HUDEP-2 (cell line): ENCODE results near the gene EPB42.
"Not testable (repeated sequence)": the region's sequence is repeated elsewhere in the genome, so short reads cannot be mapped to it uniquely, and the experiment has no call there.

Source experiments
- DNase-seq, 76 experiments: peaks; one replicate each; lab custom pipeline; 2025; ENCODE audit not compliant: unreplicated experiment in 76 of 76; lab: John Stamatoyannopoulos, UW

The EPB42 gene

DNA sequence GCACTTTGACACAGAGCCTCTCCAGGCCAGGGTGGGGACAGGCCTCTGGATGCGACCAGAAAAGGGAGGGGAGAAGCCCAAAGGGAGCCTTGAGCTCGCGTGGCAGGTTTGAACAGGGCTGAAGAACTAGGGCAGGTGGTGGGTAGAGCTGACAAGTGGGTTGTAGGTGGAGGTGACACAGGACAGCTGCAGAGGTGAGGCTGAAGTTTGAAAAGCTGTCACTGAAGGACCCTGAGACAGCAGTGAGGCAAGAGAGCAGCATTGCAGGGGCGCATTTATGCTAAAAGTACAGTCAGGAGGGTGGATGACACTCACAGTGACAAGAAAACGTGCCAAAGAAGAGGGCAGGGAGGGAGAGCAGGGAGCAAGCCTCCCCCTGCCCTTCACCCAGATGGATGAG, 21.8 kb upstream of the EPB42 start:
- no peak for DNase-seq

DNA sequence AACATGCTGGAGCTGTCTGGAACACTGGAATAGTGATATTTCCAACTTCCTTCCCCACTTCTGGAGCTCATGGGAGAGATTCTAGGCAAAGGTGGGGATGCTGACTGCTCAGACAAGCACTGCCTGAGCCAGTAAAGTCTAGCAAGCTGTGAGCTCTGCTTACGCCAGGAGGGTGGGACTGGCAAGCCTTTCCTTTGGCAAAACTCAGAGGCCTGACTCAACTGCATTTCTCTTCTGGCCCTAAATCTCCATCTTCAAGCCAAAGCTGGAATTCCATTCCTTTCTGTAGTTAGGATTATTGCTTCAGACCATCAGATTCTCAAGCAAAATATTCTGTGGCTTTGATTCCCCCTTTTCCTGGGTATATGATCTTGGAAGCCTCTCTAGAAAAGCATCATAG, 20.3 kb upstream of the EPB42 start:
- no peak for DNase-seq

DNA sequence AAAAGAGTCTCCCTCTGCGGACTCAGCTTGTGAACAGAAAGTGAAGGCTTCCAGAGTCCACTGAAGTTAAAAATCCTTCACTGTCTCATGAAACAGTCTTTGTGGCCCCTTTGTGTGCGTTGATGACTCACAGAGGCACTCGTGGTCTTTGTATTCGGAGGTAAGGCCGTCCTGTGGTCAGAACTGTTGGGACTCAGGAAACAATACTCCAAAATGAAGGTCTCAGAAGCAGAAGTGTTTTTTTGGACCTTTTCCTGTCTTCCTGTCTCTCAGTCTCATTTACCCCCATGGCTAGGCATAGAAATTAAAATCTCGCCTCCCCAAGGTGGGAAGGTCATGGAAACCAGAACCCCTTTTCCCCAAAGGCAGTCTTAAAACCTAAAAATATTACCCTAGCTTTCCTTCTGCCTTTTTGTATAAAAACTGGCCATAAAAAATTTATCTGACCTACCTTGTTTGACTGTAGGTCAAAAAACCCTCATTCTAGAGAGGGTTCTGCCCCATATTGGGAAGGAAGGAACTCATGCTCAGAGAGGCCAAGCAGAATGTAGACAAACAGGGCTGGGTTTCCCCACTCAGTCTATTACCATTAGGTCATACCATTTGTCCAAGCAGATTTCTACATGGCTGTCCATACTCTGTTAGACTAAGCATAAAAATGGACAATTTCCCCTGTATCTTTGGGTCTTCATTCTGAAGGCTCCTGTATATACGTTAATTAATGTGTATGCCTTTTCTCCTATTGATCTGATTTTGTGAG, 19.1 kb upstream of the EPB42 start:
- DNase-seq: no peak

DNA sequence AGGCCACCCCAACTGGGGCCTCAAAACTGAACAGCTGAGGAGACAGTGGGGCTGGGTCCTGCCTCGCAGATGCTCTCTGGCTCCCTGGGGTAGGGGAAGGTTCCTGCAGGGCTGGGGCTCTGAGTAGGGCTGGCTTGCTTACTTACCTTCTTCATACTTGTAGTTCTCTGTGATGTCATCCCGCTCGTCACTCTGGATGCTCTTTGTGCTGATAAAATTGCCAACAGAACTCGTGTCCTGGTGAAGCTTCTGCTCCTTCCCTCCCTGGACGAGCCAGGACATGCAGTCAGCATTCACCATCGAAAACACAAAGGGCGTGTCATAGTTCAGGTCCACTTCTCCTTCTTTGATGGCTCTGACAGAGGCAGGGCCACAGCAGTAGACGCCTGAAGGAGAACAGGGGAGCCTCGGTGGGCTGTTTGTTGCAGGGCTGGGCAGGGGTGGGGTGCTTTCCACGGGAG, 17.9 kb upstream of the EPB42 start:
- DNase-seq: no peak

DNA sequence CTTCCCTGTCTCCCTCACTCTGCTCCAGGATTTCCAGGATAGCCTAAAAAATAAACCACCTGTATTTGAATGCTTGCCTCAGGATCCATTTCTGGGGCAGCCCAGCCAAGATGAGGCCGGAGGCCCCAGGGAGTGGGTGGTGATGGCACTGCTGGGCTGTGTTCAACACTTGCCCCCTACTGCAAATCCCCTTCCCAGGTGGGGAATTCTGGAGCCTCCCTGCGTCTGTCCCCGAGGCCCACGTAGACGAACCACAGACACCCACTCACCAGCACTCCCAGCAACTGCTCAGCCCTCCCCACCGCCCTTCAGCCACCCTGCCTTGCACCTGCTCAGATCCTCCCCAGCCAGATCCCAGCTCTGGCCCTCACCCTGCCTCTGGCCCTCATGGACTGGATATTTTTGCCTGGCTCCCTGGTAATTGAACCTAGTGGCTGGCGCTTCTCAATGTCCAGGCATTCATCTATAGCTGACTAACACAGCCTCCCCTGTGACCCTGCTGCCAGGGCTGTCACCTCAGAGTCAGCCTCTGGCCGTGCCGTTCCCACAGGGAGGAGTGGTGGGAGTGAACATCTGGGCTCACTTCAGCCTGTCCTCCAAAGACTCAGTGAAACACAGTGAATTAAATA, 17.1 kb upstream of the EPB42 start:
- no peak for DNase-seq

DNA sequence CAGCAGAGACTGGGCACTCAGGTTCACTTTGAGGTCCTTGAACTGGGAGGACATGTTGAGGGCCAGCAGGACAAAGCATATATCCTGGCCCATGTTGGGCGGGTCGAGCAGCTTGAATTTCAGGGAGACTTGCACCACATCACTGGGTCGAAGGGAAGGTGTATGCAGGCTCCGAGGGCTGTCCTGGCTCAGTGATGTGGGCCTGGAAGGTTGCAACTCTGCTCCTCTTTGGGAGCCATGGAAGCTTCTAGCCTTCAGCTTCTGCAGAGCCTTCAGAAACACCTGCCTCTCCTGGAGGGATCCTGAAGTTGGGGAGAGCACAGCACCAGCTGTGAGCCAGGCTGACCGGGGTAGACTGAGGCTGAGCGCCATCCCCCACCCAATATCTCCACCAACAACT, 14.7 kb upstream of the EPB42 start:
- no peak for DNase-seq

DNA sequence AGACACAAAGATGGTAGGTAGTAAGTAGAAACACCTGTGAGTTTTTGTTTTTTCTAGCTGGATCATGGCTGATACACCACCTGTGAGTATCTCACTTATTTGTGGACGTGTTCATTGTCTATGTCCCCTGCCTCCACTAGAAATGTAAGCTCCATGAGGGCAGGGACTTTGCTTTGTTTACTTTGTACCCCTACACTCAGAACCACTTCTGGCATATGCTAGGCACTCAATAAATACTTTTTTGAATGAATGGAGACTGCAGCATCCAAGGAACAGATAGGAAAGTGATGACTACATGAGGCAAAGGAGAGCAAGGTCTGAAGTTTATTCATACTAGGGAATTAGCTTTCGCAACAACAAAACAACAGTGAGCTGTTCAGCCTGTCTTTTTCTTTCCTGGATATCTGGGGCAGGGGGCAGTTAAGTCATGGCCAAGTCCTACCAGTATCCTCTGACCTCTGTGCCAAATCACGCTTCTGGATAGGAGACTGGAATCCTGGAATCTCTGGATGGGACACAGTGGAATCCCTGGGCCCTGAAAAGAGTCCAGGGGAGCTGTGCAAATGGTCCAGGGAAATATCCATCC, 11.6 kb upstream of the EPB42 start:
- no peak for DNase-seq

DNA sequence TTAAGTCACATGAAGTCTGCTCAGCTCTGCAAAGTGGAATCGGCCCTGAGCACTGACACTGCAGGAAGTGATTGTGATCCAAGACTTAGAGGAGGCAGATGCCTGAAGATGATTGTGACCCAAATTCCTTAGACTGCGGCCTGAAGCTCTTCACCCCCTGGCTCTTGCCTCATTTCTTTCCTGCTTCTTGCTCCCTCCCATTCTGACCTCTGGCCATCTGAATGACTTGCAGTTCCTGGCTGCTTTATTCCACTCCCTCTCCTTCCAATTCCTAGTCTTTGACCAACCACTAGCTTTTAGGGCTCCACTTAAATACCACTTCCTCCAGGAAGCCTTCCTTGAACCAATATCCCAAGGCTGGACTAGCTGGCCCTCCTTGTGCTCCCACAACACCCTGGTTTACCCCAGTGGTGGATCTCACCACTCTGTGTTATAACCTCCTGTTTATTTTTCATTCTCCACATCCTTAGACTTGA, 9.9 kb upstream of the EPB42 start:
- peak in 1 of 76 experiments; percentile 9 for DNase-seq

DNA sequence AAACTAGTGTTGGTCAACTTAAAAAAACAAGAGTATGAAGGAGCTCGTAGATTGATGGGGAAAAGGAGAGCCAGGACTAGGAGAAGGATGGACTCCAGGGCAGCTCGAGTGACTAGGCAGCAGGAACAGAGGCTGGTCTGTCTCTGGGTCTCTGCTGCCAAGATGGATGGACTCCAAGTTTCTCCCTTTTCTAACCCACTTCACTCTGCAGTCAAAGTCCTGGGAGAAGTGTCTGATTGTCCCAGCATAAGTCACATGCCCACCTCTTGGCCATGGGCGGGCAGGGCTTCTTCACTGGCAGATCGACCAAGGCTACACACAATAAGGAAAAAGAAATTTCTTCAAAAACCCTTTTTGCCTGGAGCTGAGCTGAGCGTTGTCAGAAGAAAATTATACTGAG, 9.2 kb upstream of the EPB42 start:
- no peak for DNase-seq

DNA sequence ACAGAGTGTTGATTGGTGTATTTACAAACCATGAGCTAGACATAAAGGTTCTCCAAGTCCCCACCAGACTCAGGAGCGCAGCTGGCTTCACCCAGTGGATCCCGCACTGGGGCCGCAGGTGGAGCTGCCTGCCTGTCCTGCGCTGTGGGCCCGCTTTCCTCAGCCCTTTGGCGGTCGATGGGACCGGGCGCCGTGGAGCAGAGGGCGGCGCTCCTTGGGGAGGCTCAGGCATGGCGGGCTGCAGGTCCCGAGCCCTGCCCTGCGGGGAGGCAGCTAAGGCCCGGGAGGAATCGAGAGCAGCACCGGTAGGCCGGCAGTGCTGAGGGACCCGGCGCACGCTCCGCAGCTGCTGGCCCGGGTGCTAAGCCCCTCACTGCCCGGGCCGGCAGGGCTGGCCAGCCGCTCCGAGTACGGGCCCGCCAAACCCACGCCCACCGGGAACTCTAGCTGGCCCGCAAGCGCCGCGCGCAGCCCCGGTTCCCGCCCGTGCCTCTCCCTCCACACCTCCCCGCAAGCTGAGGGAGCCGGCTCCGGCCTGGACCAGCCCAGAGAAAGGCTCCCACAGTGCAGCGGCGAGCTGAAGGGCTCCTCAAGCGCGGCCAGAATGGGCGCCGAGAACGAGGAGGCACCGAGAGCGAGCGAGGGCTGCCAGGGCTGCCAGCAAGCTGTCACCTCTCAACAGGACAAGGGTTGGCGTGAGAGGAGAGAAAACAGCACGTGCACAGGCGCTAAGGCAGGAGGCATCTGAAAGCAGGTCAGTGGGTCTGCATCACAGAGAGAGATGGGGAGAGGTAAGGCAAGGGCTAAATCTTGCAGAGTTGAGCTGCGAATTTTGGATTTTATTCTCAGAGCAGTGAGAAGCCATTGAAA, 5.9 kb upstream of the EPB42 start:
- DNase-seq: no peak

DNA sequence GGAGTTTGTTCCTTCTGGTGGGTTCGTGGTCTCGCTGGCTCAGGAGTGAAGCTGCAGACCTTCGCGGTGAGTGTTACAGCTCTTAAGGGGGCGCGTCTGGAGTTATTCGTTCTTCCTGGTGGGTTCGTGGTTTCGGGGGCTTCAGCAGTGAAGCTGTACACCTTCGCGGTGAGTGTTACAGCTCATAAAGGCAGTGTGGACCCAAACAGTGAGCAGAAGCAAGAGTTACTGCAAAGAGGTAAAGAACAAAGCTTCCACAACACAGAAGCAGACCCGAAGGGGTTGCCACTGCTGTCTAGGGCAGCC, 5.1 kb upstream of the EPB42 start:
- not testable (repeated sequence) for DNase-seq

DNA sequence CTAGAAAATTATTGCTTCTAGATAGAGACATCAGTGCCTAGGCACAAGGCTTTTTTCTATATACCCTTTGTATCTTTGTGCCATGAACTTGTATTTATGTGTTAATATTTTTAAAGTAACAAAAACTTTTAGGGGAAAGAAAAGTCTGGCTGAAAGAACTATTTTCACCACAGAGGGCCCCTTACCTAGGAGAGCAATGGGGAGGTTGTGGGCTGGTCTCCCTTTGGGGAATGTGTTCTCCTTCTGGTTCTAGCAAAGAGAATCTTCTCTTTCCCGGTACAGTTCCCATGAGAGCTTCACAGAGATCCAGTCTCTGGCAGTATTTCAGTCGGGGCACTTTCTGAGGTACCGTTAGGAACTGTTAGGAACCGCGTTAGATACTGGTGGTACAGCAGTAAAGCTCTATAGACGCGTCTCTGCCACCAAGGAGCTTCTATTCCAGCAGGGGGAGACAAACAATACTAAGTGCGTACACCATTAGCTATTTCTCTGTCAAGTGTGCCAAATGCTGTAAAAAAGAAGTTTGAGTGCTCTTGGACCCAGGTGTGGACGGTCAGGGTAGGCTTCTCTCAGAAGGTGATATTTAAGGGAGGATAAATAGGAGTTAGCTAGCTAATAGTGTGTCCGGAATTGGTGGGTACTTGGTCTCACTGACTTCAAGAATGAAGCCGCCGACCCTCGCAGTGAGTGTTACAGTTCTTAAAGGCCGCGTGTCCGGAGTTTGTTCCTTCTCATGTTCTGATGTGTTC, 4.6 kb upstream of the EPB42 start:
- peak in 59 of 76 experiments; percentile 8 to 80 (median 40) for DNase-seq

DNA sequence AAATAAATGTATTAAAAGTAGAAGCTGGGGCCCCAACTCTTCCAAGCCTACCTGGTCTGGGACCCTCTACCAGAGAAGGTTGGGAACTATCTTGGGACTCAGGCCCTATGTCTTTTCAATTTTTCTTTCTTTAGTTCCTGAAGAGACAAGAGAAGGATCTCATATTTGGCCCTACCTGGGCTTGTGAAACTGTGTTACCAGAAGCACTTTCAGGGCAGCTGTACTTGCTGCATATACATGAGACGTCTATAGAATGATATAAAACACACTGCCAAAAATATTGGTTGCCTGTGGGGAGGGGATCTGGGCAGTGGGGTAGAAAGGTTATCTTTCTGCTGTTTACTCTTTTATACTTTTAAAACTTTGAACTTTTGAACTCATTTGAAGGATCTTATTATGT, 604 bp upstream of the EPB42 start:
- DNase-seq: peak in 35 of 76 experiments; percentile 27 to 87 (median 61)

DNA sequence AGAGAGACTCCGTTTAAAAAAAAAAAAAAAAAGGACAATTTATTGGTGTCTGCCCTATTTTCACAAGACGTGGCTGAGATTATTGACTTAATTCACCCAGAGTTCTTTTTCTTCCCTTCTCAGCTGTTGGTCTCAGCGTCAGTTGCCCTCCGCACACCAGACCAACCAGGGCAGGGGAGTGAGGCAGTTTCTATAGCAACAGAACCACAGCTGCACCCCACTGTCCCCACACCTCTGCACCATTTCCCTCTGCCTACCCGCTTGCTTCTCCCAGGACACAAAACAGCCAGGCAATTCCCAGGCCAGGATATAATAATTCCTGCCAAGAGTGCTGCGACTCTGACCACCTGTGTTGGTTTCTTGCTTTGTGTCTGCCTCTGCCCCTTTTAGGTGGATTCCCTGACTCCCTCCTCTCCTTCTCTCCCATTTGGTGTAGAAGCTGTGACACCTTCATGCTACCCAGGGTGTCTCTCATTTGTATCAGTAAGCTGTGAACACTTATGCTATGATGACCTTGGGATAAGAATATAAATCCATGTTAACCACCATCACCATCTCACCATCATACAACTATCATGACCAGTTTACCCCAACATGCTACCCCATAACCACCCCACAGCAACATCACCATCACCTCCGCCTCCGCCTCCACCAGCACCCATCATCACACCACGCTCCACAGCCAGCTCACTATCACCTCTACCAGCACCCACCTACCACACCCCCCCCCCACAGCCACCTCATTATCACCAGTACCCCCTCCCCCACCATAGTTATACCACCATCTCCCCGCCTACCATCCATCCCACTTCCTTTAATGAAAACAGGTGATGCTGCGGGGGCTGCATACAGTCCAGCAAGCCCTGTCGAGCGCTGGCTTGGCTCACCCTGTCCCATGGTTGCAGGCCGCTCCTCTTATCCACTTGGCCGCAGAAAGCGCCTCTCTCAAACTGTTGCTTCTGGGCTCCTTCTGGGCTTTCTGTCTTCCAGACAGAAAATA, 589 bp downstream of the EPB42 start:
- DNase-seq: peak in 58 of 76 experiments; percentile 27 to 83 (median 61)

DNA sequence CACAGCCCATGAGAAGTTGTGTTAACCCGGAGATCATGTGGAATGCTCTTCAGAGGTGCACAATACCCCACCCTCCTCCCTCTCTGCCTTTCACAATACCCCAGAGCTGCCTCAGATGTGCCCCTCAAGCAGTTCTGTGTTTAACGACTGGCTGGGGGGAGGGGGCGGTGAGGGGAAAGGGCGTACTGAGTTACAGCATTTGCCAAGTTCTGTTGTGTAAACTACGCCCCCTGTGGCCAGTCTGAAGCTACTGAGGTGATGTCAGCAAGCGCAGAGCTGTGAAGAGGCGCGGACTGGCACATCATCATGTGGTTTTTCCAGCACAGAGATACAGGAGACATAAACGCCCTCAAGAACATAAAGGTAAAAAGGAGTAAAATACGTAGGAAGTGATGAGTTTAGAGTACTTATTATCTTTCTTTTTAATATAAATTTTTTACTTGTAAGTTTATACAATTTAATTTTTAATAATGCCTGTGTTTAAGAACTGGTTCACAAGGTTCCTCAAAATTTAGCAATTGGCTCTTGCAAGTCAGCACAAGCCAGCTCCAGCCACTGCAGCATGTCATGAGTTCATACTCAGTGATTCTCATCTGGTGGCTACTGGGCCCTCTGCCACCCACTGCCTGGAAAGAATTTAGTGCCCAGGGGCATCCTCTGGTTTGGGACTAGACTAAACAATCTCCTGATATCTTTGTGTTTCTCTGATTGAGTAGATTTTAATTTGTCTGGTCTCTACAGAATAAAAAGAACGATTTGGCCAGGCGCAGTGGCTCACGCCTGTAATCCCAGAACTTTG, 1.7 kb downstream of the EPB42 start:
- DNase-seq: peak in 73 of 76 experiments; percentile 21 to 89 (median 62)

DNA sequence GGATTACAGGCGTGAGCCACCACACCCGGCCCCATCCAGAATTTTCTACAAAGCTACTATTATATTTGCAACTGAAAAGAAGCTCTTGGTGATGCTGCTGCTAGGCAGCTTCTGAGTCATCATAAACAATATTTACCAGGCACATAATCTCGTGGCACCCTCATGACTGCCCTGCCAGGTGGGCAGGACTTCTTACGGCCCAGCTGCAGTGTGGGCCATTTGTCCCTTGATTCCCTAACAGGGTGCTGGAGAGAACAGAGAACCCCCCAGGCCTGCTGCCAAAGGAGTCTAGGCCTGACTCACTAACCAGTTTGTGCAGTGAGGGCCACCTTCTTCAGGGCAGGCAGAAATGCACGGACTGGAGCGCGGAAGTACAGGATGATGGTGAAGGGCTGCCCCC, 4.9 kb downstream of the EPB42 start:
- no peak for DNase-seq

DNA sequence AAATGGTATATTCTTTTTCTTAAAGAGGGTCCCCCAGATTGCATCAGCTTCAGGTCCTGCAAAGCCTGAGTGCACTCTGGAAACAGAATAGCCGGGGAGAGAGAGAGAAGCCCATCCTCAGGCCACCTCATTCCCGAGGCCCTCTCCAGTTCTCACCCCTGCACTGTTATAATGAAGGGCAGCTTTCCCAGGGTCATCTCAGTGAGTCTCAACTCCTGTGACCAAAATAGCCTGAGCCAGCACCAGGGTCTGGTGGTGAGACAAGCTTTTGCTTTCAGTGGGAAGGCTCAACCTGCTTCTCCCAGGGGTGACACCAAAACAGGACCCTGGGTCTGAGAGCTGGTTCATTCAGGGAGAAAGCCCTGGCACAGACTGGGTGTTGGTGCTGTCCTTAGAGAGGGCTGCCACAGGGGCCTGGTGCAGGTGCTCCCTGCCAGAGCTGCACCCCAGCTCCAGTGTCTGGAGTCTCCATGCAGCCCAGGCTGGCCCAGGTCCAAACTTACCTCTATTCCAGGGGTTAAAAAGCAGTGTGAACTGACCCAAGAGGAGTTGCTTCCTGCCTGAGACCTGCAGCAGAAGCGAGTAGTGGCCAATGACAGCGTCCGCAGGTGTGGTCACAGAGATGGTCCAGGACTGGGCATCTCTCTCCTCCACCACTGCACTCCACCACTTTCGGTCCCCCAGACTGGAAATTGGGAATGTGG, 6.1 kb downstream of the EPB42 start:
- no peak for DNase-seq

DNA sequence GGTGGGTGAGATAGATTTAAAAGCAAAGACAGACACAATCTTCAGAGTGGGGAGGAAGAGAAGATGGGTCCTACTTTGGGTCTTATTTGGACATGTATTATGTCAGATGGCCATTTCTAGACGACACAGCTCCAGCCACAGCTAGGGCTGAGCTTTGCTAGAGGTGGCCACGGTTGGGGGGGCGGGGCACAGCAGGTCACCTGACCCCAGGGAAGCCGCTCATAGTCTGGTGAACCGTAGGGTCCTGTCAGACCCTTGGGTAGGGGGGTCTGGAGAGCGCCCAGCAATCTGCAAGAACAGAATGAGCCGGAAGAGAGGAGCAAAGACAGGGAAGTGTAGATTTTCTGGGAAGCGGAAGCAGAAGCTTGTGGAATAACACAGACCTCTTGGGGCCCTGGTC, 6.6 kb downstream of the EPB42 start:
- no peak for DNase-seq
